Upper lobe of right lung (tissue), 1 donor: ENCODE data around the gene CDH12. TPM values are rescaled to one million over a fixed set of nuclear protein-coding genes. Genes with fewer than 3 reads are reported as not detected.
A peak's percentile ranks its signal among the peaks of the same experiment; 100 is the strongest.

ENCODE experiments used
- ATAC-seq: fragments of 200-7000 bp; cut with Tn5 transposase; one replicate; pipeline ENCODE4 v1.9.1; 2020; ENCODE audit warnings: mild to moderate bottlenecking, moderate library complexity
- DNase-seq: peaks from one replicate; pipeline ENCODE4 v3.0.0-alpha.2; 2020
- H3K27ac ChIP-seq: fragments of 200-600 bp; one replicate; pipeline ENCODE4 v1.8.0; 2022
- H3K27me3 ChIP-seq: fragments of 200-600 bp; one replicate; pipeline ENCODE4 v1.8.0; 2022; ENCODE audit warnings: mild to moderate bottlenecking
- H3K36me3 ChIP-seq: fragments of 200-600 bp; one replicate; pipeline ENCODE4 v1.8.0; 2022
- H3K4me1 ChIP-seq: fragments of 200-600 bp; one replicate; pipeline ENCODE4 v1.8.0; 2022
- H3K4me3 ChIP-seq: fragments of 200-600 bp; one replicate; pipeline ENCODE4 v1.8.0; 2022; ENCODE audit warnings: mild to moderate bottlenecking
- H3K9me3 ChIP-seq: fragments of 200-600 bp; one replicate; pipeline ENCODE4 v1.8.0; 2022
- CTCF ChIP-seq: fragments of 200-600 bp; IDR thresholded peaks from one replicate; pipeline ENCODE4 v1.8.0; 2022; ENCODE audit warnings: antibody characterized with exemption
- intact Hi-C: fragments of 100-400 bp; cut with DNase I; formaldehyde crosslinking; loops from one replicate; pipeline ENCODE4 v1.11.0; 2022
- total RNA-seq: library from RNA; stranded (reverse); fragmentation: NEBNext Ultra II Directional; extraction: Animal tissue kit (Norgen Biotek cat#: 25700); gene quantifications from one replicate; pipeline ENCODE4 v1.2.1, GENCODE V29; 2021
- donor health status: DM: no; HTN: yes; CAD: no; lungs with severe emphysema.

CDH12 gene
- total RNA-seq, 1 donor from 2014 or later = not detected

GRCh38 chr5:21810737-21811316 is 1042.3 kb downstream of the CDH12 start:
- H3K27ac ChIP-seq = no peak overlapping the region
- ATAC-seq = no peak
- no peaks in the 10 kb centered on the region for H3K9me3 ChIP-seq
- intact Hi-C loops = no loop called here
- peak; percentile 40 for TF ChIP-seq CTCF
- H3K36me3 ChIP-seq = no peaks in the 10 kb centered on the region
- H3K4me3 ChIP-seq = no peak overlapping the region
- H3K27me3 ChIP-seq = no peaks in the 10 kb centered on the region
- DNase-seq = no peak
- no peaks in the 10 kb centered on the region for H3K4me1 ChIP-seq

- Histone ChIP-seq H3K27me3 (no peaks in the 10 kb centered on the region), H3K9me3 (no peaks in the 10 kb centered on the region), H3K36me3 (no peaks in the 10 kb centered on the region), H3K4me1 (no peaks in the 10 kb centered on the region), H3K27ac (no peak overlapping the region), H3K4me3 (no peak overlapping the region)
- intact Hi-C loops = no loop called here
- ATAC-seq = no peak
- DNase-seq = no peak
- no peak for TF ChIP-seq CTCF
Measured at GRCh38 chr5:21809611-21810010, 1043.5 kb downstream of the CDH12 start.

- Histone ChIP-seq H3K36me3 (no peaks in the 10 kb centered on the region), H3K27me3 (no peaks in the 10 kb centered on the region), H3K27ac (no peak overlapping the region), H3K9me3 (no peaks in the 10 kb centered on the region), H3K4me3 (no peak overlapping the region), H3K4me1 (no peaks in the 10 kb centered on the region)
- DNase-seq (no peak), ATAC-seq (peak; percentile 69)
- intact Hi-C loops = no loop called here
- TF ChIP-seq CTCF = no peak
Measured at GRCh38 chr5:21807953-21808352, 1045.2 kb downstream of the CDH12 start.

- intact Hi-C loops = no loop called here
- no peaks in the 10 kb centered on the region for H3K9me3 ChIP-seq
- no peaks in the 10 kb centered on the region for H3K27me3 ChIP-seq
- no peak for DNase-seq
- no peaks in the 10 kb centered on the region for H3K36me3 ChIP-seq
- no peak overlapping the region for H3K4me3 ChIP-seq
- H3K4me1 ChIP-seq = no peaks in the 10 kb centered on the region
- TF ChIP-seq CTCF = no peak
- H3K27ac ChIP-seq = no peak overlapping the region
- peak; percentile 77 for ATAC-seq
Measured at GRCh38 chr5:21806943-21807342, 1046.2 kb downstream of the CDH12 start.

GRCh38 chr5:21806271-21806670 is 1046.9 kb downstream of the CDH12 start:
- ATAC-seq (no peak), DNase-seq (no peak)
- Histone ChIP-seq H3K4me3 (no peak overlapping the region), H3K27me3 (no peaks in the 10 kb centered on the region), H3K36me3 (no peaks in the 10 kb centered on the region), H3K27ac (no peak overlapping the region), H3K4me1 (no peaks in the 10 kb centered on the region), H3K9me3 (no peaks in the 10 kb centered on the region)
- intact Hi-C loops = no loop called here
- TF ChIP-seq CTCF = no peak

- ATAC-seq (no peak), DNase-seq (no peak)
- no peaks in the 10 kb centered on the region for H3K36me3 ChIP-seq
- TF ChIP-seq CTCF = peak; percentile 54
- no peak overlapping the region for H3K27ac ChIP-seq
- H3K4me3 ChIP-seq = no peak overlapping the region
- no peaks in the 10 kb centered on the region for H3K4me1 ChIP-seq
- intact Hi-C loops = no loop called here
- H3K27me3 ChIP-seq = no peaks in the 10 kb centered on the region
- no peaks in the 10 kb centered on the region for H3K9me3 ChIP-seq
Measured at GRCh38 chr5:21802869-21803490, 1050.2 kb downstream of the CDH12 start.
